Activated gamma-delta T cell treated with Interleukin-2 at 50 U/mL for 16 hours (primary cell): ENCODE results near the gene SMIM17.
"Not testable (repeated sequence)": the region's sequence is repeated elsewhere in the genome, so short reads cannot be mapped to it uniquely, and the experiment has no call there.

ENCODE experiments used
- DNase-seq: peaks from one replicate; pipeline ENCODE4 v3.0.0-alpha.2; 2020

Gene SMIM17

GRCh38 chr19:56661248-56661647, 18.3 kb downstream of the SMIM17 start:
- no peak for DNase-seq

DNA sequence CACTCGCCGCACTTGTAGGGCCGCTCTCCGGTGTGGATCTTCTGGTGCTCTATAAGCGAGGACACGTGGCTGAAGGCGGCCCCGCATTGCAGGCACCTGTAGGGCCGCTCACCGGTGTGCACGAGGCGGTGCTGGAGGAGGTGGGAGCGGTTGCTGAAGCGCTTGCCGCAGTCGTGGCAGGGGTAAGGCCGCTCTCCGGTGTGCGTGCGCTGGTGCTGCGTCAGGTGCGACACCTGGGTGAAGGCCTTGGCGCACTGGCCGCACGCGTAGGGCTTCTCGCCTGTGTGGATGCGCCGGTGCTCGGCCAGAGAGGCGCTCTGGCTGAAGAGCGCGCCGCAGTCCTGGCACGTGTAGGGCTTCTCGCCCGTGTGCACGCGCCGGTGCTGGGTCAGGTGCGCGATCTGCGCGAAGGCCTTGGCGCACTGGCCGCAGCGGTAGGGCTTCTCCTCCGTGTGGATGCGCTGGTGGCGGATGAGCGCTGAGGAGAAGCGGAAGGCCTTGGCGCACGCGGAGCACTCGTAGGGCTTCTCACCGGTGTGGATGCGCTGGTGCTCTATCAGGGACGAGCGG, 21.1 kb downstream of the SMIM17 start:
- DNase-seq, result no peak

DNA sequence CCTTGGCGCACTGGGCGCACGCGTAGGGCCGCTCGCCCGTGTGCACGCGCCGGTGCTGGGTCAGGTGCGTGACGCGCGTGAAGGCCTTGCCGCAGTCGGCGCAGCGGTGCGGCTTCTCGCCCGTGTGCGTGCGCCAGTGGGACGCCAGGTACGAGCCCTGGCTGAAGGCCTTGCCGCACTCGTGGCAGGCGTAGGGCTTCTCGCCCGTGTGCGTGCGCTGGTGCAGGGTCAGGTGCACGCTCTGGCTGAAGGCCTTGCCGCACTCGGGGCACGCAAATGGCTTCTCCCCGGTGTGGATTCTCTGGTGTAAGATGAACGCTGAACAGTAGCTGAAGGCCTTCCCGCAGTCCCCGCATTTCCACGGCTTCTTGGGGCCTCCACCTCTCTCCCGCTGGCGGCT, 21.6 kb downstream of the SMIM17 start:
- no peak for DNase-seq

- no peak for DNase-seq
Measured at GRCh38 chr19:56667311-56667870, 24.4 kb downstream of the SMIM17 start.

GRCh38 chr19:56668676-56669075, 25.7 kb downstream of the SMIM17 start:
- DNase-seq, result no peak

- no peak for DNase-seq
Measured at GRCh38 chr19:56670401-56670960, 27.5 kb downstream of the SMIM17 start.

GRCh38 chr19:56670961-56671612, 28.1 kb downstream of the SMIM17 start:
- DNase-seq, result no peak

DNA sequence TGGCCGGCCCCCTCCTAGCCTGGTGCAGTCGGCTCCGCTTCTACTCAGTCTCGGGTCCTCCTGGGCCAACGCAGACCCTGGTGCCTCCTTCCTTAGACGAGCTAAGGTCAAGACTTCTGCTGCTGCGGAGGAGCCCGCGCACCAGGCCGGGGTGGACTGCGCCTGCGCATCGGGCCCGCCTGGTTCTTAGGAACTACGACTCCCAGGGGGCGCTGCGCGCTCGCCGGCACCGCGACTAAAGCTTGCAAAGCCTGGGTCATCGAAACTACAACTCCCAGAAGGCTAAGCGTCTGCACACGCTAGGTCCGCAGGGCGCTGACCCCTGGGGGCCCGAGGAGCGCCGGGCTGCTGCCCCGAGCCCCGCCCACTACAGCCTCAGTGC, 28.6 kb downstream of the SMIM17 start, which contains the start of gene ZNF835:
ZNF835 (minus strand) TSS at position 145 of the 382 bp plus-strand sequence. CDS start 6,559 bp downstream, outside the sequence.
- peak; percentile 82 for DNase-seq

- DNase-seq, result not testable (repeated sequence)
Measured at GRCh38 chr19:56672610-56673009, 29.7 kb downstream of the SMIM17 start.

GRCh38 chr19:56678205-56678604, 35.2 kb downstream of the SMIM17 start:
- DNase-seq, result no peak

GRCh38 chr19:56681702-56682101, 38.7 kb downstream of the SMIM17 start:
- no peak for DNase-seq

GRCh38 chr19:56683116-56683515, 40.2 kb downstream of the SMIM17 start:
- DNase-seq, result no peak

DNA sequence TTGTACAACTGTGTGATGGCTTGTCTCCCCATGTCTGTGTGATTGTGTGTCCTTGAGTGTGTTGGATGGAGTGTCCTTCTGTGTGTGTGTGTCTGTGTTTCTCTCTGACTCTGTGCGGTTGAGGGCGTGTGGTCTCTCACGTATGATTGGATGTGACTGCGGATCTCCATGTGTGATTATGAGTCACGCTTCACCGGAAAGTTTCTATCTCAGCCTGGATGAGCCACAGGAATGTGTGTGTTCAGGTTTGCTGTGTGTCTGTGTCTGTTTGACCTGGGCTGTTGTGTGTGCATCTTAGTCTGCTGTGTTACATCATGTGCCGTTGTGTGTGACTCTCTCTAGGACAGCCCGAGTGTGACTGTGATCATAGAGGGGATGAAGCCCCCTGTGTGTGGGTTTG, 44.1 kb downstream of the SMIM17 start:
- no peak for DNase-seq

DNA sequence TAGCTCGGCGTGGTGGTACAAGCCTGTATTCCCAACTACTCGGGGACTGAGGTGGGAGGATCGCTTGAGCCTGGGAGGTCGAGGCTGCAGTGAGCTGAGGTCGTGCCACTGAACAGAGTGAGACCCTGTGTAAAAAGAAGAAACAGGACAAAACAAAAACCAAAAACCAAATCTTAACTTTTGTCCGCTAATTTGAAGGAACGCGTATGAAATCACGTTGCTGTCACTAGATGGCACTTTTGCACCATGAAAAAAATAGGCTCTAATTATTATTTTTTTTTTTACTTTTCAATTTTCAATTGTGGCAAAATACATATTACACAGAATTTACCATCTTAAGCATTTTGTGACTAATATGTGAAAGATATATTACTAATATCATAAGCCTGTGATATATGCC, 46.2 kb downstream of the SMIM17 start:
- DNase-seq, result no peak

- DNase-seq, result no peak
Measured at GRCh38 chr19:56690670-56691069, 47.7 kb downstream of the SMIM17 start.

- no peak for DNase-seq
Measured at GRCh38 chr19:56692206-56692895, 49.4 kb downstream of the SMIM17 start.

DNA sequence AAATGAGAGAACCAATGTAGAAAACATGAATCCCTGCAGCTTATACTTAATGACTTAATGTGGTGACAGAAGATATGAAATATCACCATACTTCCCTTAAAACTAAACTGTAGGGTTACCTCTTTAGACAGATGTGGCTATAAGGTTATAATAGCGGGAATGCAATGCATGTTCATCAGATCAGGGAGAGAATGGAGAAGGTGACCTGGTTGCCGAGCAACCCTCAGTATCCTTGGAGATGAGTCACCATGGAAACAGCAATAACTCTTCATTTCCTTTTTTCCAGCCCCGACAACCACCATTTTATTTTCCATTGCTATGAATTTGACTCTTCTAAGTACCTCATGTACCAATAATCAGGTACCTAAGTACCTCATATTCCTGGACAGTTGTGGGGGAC, 56.6 kb downstream of the SMIM17 start:
- no peak for DNase-seq

DNA sequence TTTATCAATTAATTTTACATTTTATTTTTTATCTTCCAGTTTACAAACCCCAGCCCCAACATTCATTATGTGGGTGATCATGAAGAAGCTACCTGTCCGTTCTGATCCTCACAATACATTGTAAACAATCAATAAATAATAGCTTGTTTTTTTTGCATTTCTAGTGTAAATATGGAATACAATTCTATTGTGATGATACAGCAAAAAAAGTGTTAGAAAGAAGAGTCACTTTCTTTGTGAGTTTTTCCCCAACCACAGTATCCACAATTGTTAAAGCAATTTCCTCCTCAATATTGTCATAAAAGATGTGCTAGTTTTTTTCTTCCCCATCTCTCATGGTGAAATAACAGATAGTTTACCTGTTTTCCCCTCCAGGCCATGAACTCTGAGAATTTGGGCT, 58.9 kb downstream of the SMIM17 start:
- DNase-seq, result no peak

GRCh38 chr19:56705939-56706338, 63.0 kb downstream of the SMIM17 start:
- no peak for DNase-seq
